ENCODE measurements around the gene TRMT61A. TPM values are rescaled to one million over a fixed set of nuclear protein-coding genes. Genes with fewer than 3 reads are reported as not detected.
A peak's percentile ranks its signal among the peaks of the same experiment; 100 is the strongest.

Gene TRMT61A
- total and polyA plus RNA-seq, 2 of the 13 experiments (the other 11 are each of a cell fraction or from before 2014, with no cell fraction given): 6.5 to 13.6 TPM

- TF ChIP-seq, protein P1, sequence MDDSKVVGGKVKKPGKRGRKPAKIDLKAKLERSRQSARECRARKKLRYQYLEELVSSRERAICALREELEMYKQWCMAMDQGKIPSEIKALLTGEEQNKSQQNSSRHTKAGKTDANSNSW (CRISPR knock-in tag; IDR thresholded peaks at IDR 0.05; ENCODE audit: borderline replicate concordance): no peak
- TF ChIP-seq KDM1A (CRISPR knock-in tag; IDR thresholded peaks at IDR 0.05) (no peak), GABPA (IDR thresholded peaks at IDR 0.05; ENCODE audit: low read depth, low read length) (no peak), GABPA (CRISPR knock-in tag; IDR thresholded peaks at IDR 0.05; ENCODE audit: low read depth) (peak; percentile 25; the same call in 1 of the 2 replicates), ZNF562 (CRISPR knock-in tag; IDR thresholded peaks at IDR 0.05; ENCODE audit: borderline replicate concordance) (no peak), CENPBD1 (CRISPR knock-in tag; IDR thresholded peaks at IDR 0.05; ENCODE audit: borderline replicate concordance, low read depth) (no peak), PAWR (CRISPR knock-in tag; IDR thresholded peaks at IDR 0.05; ENCODE audit: borderline replicate concordance) (no peak), CC2D1A (CRISPR knock-in tag; IDR thresholded peaks at IDR 0.05) (no peak), KDM5B (CRISPR knock-in tag; IDR thresholded peaks at IDR 0.05; ENCODE audit: borderline replicate concordance) (no peak), TMF1 (CRISPR knock-in tag; IDR thresholded peaks at IDR 0.05; ENCODE audit: low read depth) (no peak), SP140L (CRISPR knock-in tag; IDR thresholded peaks at IDR 0.05; ENCODE audit: borderline replicate concordance) (no peak), DMTF1 (CRISPR knock-in tag; IDR thresholded peaks at IDR 0.05) (0 out of 2 replicates have a peak, but pooled peaks have one; percentile 43), ZNF136 (CRISPR knock-in tag; IDR thresholded peaks at IDR 0.05; ENCODE audit: low read depth) (no peak), ZNF121 (CRISPR knock-in tag; IDR thresholded peaks at IDR 0.05) (peak; percentile 49; the same call in 1 of the 2 replicates), SKI (IDR thresholded peaks at IDR 0.05; ENCODE audit: partially characterized antibody) (no peak), NAIF1 (CRISPR knock-in tag; IDR thresholded peaks at IDR 0.05; ENCODE audit: borderline replicate concordance) (no peak), TAF1 (CRISPR knock-in tag; IDR thresholded peaks at IDR 0.05) (no peak), ZNF761 (CRISPR knock-in tag; conservative IDR thresholded peaks at IDR 0.05) (no peak), TCF7L2 (IDR thresholded peaks at IDR 0.05; ENCODE audit: low read depth, low read length) (no peak), SOX5 (CRISPR knock-in tag; IDR thresholded peaks at IDR 0.05; ENCODE audit: borderline replicate concordance) (no peak), FOXM1 (CRISPR knock-in tag; IDR thresholded peaks at IDR 0.05) (no peak), ZKSCAN8 (CRISPR knock-in tag; IDR thresholded peaks at IDR 0.05; ENCODE audit: borderline replicate concordance) (no peak), ZNF501 (CRISPR knock-in tag; IDR thresholded peaks at IDR 0.05) (peak; percentile 40; the same call in 1 of the 2 replicates), AKAP8 (CRISPR knock-in tag; IDR thresholded peaks at IDR 0.05) (no peak), ZNF260 (CRISPR knock-in tag; IDR thresholded peaks at IDR 0.05; ENCODE audit: borderline replicate concordance, low read depth) (no peak), SATB2 (CRISPR knock-in tag; IDR thresholded peaks at IDR 0.05) (no peak)
- TF ChIP-seq, protein P2, sequence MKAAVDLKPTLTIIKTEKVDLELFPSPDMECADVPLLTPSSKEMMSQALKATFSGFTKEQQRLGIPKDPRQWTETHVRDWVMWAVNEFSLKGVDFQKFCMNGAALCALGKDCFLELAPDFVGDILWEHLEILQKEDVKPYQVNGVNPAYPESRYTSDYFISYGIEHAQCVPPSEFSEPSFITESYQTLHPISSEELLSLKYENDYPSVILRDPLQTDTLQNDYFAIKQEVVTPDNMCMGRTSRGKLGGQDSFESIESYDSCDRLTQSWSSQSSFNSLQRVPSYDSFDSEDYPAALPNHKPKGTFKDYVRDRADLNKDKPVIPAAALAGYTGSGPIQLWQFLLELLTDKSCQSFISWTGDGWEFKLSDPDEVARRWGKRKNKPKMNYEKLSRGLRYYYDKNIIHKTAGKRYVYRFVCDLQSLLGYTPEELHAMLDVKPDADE (CRISPR knock-in tag; IDR thresholded peaks at IDR 0.05): 0 out of 2 replicates have a peak, but pooled peaks have one; percentile 3
Measured at GRCh38 chr14:103561381-103562178, 32.6 kb downstream of the TRMT61A start (continued).
